GM18909 (cell line): Measurements from ENCODE around the gene GRWD1.
"Not testable (repeated sequence)": the region's sequence is repeated elsewhere in the genome, so short reads cannot be mapped to it uniquely, and the experiment has no call there.

ENCODE experiments used
- ATAC-seq: cut with Tn5 transposase; IDR thresholded peaks from one replicate; pipeline ENCODE4 v1.9.1; 2021; ENCODE audit warnings: mild to moderate bottlenecking; ENCODE audit not compliant: unreplicated experiment, poor library complexity

Gene GRWD1

DNA sequence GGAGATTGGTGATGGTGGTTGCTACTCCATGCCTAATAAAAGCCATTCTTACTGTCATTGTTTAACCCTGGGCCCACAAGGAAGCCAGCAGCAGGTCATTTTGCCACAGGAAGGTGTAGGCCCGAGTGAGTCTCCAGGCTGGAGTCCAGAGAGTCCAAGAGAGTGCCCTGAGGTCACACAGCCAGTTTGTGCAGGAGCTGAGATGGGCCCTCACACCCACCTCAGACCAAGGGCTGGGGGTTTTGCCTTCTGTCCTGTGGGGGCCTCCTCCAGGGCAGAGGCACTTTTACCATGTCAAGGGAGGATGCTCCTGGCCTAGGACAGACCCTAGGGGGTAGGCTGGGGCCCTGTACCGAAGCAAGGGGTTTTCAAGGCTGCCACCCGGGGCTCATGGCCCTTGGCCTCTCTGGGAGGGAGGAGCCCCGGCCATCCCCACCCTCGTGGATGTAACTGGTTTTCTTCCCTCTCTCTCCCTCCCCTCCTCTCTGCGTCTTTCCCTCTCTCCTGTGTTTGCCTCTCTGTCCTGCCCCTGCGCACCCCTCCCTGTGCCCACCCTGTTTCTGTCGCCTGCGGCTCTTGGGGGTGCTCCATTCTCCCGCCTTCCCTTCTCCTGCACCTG, 31.4 kb downstream of the GRWD1 start:
- ATAC-seq, result no peak

DNA sequence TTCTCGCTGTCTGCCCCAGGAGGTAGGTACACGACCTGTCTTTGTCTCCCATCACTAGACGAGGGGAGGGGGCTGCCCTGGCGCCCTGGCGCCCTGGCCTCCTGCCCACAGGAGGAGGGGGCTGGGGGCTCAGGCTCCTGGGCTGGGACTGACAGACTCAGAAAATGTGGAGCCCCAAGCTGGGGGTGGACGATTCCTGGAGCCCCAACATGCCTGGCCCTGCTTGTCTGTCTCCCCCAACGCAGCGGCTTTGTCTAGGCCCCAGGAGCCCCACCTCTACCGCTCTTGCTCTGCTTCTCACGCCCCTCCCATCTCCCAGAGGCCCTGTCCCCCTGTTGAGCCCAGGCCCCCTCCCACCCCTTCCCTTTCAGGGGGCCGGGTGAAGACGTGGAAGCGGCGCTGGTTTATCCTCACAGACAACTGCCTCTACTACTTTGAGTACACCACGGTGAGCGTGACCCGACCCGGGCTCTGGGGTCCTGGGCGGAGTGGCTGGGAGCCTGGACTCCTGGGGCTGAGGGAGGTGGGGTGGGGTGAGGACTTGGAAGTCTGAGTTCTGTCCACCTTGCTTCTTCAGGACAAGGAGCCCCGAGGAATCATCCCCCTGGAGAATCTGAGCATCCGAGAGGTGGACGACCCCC, 32.0 kb downstream of the GRWD1 start:
- ATAC-seq, result no peak

GRCh38 chr19:48478339-48479256, 32.8 kb downstream of the GRWD1 start:
- ATAC-seq, result no peak

DNA sequence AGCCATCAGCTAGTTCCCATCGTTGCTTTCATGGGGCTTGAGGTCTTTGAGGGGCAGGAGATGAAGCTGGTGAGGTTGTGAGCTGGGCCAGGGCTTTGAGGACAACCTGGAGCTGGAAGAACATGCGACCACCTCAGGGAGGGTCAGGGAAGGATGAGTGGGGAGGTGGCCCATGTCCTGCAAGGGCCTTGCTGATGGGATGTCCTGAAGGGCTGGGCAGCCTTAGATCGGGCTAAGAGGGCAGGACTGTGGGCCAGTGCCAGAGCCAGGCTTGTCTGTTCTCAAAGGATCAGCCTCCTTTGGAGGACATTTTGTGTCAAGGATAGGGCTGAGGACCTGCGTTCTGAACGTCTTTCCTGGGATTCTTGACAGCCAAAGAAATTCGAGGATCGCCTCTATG, 33.9 kb downstream of the GRWD1 start:
- ATAC-seq, result no peak

DNA sequence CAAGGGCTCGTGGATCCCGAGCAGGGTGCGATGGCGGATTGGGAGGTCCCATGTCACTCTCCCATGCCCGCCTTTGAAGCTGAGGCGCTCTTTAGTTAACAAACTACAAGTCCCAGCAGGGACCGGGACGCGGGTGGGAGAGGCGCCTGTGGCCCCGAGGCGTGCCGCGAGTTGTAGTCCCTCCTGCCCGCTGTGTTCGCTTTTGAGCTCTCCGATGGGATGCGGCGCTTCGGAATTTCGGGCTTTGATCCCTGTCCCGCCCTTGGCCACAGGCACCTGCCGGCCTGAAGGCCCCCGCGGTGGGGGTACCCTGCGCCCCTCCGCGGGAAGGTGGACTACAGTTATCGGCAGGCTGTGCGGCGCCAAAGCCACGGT, 34.4 kb downstream of the GRWD1 start:
- ATAC-seq, result no peak

DNA sequence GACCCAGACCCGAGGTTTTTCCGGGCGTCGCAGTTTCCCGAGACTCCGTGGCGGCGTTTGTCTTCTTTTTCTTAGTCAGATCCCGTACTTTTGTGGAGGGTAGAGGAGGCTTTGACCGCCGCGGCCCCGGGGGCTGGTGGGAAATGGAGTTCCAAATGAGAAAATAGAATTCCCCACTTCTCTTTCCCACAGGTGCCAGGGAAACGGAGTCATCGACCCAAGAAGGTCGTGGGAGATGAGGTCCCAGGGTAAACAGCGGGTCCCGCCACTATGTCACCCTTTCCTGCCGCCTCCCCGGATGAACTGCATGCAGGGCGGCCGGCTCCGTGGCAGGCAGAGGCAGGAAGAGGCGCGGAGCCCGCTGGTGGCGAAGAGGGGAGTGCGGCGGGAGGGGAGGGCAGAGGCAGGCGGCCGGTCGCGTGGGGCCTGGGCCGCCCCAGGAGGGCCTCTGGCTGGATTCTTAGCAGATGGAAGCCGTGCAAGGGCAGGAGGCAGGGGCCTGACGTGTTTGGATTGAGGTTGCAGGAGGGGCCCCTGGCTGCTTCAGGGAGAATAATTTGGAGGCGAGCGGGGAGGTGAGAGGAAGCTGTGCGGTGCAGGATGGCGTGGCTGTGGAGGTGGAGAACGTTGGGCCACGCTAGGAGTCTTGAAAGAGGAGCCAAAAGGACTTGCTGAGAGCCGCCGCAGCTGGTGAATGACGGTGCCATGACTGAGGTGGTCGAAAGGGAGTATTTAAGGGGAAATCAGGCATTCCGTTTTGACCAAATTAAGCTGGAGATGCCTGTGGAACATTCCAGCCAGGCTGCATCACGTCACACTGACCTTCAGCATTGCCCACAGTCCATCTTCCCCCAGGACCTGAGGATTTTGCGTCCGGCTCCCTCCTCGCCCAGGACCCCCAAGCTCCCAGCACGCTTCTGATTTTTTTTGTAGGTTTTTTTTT, 35.0 kb downstream of the GRWD1 start:
- no peak for ATAC-seq

DNA sequence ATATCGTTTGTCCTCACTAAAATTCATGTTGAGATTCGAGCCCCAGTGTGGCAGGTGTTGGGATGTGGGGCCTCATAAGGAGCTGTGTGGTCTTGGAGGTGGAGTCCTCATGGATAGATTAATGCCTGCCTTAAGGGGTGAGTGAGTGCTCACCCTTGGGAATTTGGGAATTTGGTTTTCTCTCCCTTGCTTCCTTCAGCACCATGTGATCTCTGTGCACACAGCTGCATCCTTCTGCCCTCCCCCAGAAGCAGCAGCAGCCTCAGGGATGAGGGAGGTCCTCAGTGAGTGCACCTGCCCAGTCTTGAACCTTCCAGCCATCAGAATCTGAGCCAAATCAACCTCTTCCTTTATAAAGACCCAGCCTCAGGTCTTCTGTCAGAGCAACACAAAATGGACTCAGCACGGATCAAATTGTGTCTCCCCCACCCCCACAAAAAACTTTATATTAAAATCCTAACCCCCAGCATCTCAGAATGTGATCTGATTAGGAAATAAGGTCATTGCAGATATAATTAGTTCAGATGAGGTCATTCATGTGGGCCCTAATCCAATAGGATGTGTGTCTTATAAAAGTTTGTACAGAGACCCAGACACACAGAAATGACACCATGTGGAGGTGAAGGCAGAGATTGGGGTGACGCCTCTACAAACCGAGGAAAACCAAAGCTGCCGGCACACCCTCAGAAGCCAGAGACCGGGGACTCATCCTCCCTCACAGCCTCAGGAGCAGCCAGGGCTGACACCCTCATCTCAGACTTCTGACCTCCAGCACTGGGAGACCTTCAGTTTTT, 36.3 kb downstream of the GRWD1 start:
- ATAC-seq, result no peak

DNA sequence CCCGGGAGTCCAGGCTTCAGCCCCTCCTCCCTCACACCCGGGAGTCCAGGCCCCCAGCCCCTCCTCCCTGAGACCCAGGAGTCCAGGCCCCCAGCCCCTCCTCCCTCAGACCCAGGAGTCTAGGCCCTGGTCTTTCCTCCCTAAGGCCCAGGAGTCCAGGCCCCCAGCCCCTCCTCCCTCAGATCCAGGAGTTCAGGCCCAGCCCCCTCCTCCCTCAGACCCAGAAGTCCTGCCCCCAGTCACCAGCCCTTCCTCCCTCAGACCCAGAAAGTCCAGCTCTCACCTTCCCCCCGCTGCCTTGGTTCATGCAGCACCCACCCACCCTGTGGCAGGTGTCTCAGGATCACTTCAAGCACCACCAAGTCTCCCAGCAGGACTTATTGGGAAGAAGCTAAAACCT, 37.5 kb downstream of the GRWD1 start:
- ATAC-seq, result no peak

DNA sequence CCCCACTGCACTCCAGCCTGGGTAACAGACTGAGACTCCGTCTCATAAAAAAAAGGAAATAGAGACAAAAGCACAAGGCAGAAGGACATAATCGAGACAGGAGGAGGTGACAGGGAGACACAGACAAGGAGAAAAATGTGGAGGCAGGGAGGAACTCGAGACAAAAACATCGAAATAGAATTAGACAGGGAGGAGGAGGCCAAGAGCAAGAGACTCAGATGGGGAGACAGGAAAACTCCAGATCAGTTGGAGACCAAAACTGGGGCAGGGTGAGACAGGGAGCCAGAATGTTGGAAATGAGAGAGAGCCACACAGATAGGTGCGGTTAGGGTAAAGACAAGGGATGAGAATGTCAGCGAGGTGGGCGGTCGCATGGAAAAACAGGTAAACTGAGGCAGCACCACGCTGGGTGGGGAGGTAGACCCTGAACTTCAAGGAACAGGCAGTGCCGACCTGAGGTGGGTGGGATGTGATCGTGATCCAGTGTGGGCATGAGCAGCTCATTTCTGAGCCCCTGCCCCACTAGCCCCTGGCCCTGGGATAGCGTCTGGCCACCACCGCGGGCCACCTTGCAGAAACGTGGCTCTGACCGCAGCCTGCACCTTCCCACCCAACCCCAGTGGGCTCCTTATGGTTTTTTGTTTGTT, 38.6 kb downstream of the GRWD1 start:
- no peak for ATAC-seq

DNA sequence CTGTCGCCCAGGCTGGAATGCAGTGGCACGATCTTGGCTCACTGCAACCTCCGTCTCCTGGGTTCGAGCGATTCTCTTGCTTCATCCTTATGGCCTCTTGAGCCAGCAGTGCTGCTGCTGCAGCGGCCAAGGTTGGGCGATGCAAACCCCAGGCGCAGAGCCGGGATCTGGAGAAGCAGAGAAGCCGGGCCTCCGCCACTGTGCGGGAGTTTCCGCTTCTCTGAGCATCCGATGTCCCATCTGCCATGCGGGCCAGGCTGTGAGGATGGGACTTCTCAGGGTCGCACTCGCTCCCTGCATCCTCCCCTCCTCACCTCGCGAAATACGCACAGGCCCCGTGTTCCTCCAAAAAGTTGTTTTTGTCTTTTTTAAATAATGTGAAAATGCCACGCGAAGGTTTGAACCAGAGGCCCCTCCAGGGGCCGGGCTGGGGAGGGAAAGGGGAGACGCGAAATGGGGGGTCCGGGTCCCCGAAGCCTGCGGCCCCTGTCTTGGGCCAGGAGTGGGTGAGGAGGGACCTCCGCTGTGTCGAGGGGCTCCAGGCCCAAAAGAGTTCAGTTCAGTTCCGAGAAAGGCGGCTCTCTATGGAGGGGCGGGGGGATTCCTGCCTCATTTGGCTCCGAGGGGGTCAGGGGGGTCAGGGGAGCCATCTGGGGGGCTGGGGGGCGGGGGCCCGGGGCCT, 39.3 kb downstream of the GRWD1 start:
- no peak for ATAC-seq

DNA sequence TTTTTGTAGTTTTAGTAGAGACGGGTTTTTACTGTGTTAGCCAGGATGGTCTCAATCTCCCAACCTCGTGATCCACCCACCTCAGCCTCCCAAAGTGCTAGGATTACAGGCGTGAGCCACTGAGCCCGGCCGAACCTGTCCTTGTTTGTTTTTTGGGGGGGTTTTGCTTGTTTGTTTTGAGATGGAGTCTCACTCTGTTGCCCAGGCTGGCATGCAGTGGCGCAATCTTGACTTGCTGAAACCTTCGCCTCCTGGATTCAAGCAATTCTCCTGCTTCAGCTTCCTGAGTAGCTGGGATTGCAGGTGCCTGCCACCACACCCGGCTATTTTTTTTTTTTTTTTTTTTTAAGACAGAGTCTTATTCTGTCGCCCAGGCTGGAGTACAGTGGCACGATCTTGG, 40.9 kb downstream of the GRWD1 start:
- not testable (repeated sequence) for ATAC-seq

- ATAC-seq, result no peak
Measured at GRCh38 chr19:48487544-48487943, 41.8 kb downstream of the GRWD1 start.

- ATAC-seq, result no peak
Measured at GRCh38 chr19:48487948-48488347, 42.2 kb downstream of the GRWD1 start.

- not testable (repeated sequence) for ATAC-seq
Measured at GRCh38 chr19:48488478-48488877, 42.7 kb downstream of the GRWD1 start.

DNA sequence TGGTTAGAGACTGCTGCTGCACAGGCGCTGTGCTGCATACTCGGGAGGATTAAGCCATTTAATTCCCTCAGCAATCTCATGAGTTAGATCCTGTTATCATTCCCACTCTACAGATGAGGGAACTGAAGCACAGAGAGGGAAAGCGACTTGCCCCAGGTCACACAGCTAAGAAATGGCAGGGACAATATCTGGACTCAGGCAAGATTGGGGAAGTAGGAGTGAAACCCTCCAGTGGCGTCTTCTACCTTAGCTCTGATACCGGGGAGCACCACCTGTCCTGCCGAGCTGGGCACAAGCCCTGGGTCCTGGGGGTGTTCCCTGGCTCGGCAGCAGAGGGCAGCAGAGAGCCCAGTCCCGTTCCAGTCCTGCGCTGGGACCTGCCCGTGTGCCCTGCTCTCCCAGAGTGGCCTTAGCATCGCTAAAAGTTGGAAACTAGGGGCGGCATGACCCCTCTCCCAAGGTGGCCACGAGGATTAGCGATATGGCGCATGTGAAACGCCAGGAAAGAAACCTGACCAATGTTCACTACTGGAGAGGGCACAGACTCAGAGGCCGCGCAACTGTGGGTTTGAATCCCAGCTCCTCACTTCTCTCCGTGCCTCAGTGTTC, 43.9 kb downstream of the GRWD1 start:
- ATAC-seq, result peak; percentile 34

GRCh38 chr19:48490981-48491792, 45.4 kb downstream of the GRWD1 start:
- no peak for ATAC-seq

DNA sequence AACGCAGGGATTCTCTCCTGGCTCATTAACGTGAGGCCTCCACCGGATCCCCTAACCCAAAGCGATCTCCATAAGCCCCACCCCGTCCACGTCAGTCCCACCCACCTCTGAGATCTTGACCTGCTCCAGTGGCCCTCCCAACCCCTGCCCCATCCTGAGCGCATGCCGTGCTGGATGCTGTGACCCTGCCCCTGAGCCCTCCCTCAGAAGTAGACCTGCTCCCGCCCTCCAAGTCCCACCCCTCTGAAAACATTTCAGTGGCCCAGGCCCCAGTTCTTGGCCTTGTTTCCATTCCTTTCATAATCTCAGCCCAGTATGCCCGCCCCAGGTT, 46.0 kb downstream of the GRWD1 start:
- no peak for ATAC-seq
